Measurements from ENCODE around the gene TSPAN14. TPM values are rescaled to one million over a fixed set of nuclear protein-coding genes. Genes with fewer than 3 reads are reported as not detected.

The TSPAN14 gene
- total and polyA plus RNA-seq, 2 of the 8 experiments (the other 6 are each of a cell fraction or from before 2014, with no cell fraction given), result 47.4 to 57.8 TPM

GRCh38 chr10:80515511-80515910 is 61.4 kb downstream of the TSPAN14 start:
- H3K18ac ChIP-seq (ENCODE audit: extremely low read depth, low read length), result no peak overlapping the region
- POLR2A ChIA-PET (ENCODE audit: partially characterized antibody), result no interaction called here
- H4K91ac ChIP-seq (replicated peaks; ENCODE audit: insufficient read length, low read length), result no peak overlapping the region

More at GRCh38 chr10:80515511-80515910, 61.4 kb downstream of the TSPAN14 start:
- Histone ChIP-seq H3K23me2 (ENCODE audit: low read depth, low read length) (no peaks in the 10 kb centered on the region), H2BK12ac (ENCODE audit: low read depth, low read length) (no peak overlapping the region), H3K4me3 (ENCODE audit: extremely low read depth in 1 of 4, insufficient read depth in 2 of 4, low read depth in 3 of 4, low read length in 4 of 4) (no peak overlapping the region), H2BK5ac (ENCODE audit: low read depth, low read length) (no peak overlapping the region), H2BK20ac (ENCODE audit: low read length) (no peak overlapping the region), H3K27ac (ENCODE audit: low read depth, low read length) (no peak overlapping the region), H2AFZ (ENCODE audit: low read length) (no peak overlapping the region), H3K9ac (replicated peaks in 1 of 4; ENCODE audit: extremely low read depth in 1 of 4, low read depth in 3 of 4, low read length in 3 of 4) (no peak overlapping the region), H3K36me3 (ENCODE audit: control insufficient read depth in 2 of 4, insufficient read depth in 4 of 4, low read length in 3 of 4) (peaks cover 6 to 36% (median 18%) of the 10 kb centered on the region in 4 experiments), H2BK15ac (ENCODE audit: low read length) (no peak overlapping the region), H2BK120ac (replicated peaks; ENCODE audit: low read depth, low read length) (no peak overlapping the region), H3K4ac (replicated peaks; ENCODE audit: insufficient read length, low read depth, low read length) (no peak overlapping the region), H2AK5ac (ENCODE audit: low read depth, low read length) (no peak overlapping the region), H4K5ac (ENCODE audit: insufficient read length, low read depth, low read length) (no peak overlapping the region), H3K79me1 (ENCODE audit: low read depth, low read length) (no peaks in the 10 kb centered on the region), H4K8ac (ENCODE audit: extremely low read depth, insufficient read depth, low read length) (no peak overlapping the region), H3K56ac (replicated peaks; ENCODE audit: insufficient read length, low read depth, low read length) (no peak overlapping the region), H3K9me3 (ENCODE audit: insufficient read depth in 2 of 2, low read depth in 1 of 2, low read length in 1 of 2) (no peaks in the 10 kb centered on the region), H3K23ac (ENCODE audit: insufficient read length) (no peak overlapping the region), H3K4me1 (replicated peaks in 1 of 4; ENCODE audit: control insufficient read depth in 3 of 4, insufficient read depth in 4 of 4, low read length in 3 of 4) (0 out of 7 replicates have a peak, but pooled peaks cover 0 to 2% (median 0%) of the 10 kb centered on the region in 4 experiments), H3K14ac (ENCODE audit: insufficient read length) (no peak overlapping the region), H4K20me1 (replicated peaks in 1 of 2; ENCODE audit: control insufficient read depth in 1 of 2, insufficient read depth in 2 of 2, low read length in 2 of 2) (peaks cover 1 to 3% of the 10 kb centered on the region in 2 experiments), H3K79me2 (ENCODE audit: control insufficient read depth in 1 of 2, insufficient read depth in 2 of 2, low read length in 2 of 2) (no peaks in the 10 kb centered on the region), H3K4me2 (ENCODE audit: insufficient read depth in 1 of 2, low read depth in 2 of 2, low read length in 2 of 2) (no peak overlapping the region), H3K27me3 (replicated peaks in 1 of 4; ENCODE audit: control insufficient read depth in 3 of 4, extremely low read depth in 1 of 4, insufficient read depth in 3 of 4, low read length in 3 of 4) (no peaks in the 10 kb centered on the region)
- FAIRE-seq (no peak), DNase-seq (ENCODE audit: low read depth in 1 of 2, low spot score in 2 of 2) (no peak)
- CTCF ChIA-PET (ENCODE audit: partially characterized antibody), result interaction anchor here (1.0 to 21.9 kb wide), 4 partner anchors 10 to 137 kb away, joined by 3 to 1263 read pairs (median 18); partner anchors contain the start of gene TSPAN14
- WGBS, 2 experiments (ENCODE audit: extremely low coverage in 1 of 2, insufficient coverage in 1 of 2, insufficient read length in 1 of 2, insufficient replicate concordance in 2 of 2, low coverage in 1 of 2, low lambda C conversion rate in 2 of 2, missing lambda C conversion rate in 1 of 2), result 98% methylated on average over 5 of the region's 5 CpGs; no CpG with 5 or more reads in 1 of the 2 experiments
- TF ChIP-seq TAF7 (optimal IDR thresholded peaks at IDR 0.05; ENCODE audit: borderline replicate concordance, low read depth, low read length), result no peak
- TF ChIP-seq SUZ12 (IDR thresholded peaks at IDR 0.05; ENCODE audit: low read length), result no peak
- TF ChIP-seq HDAC6 (IDR thresholded peaks at IDR 0.05; ENCODE audit: low read depth, low read length), result no peak
- no peak for TF ChIP-seq SIN3A (conservative IDR thresholded peaks at IDR 0.05 in 1 of 2, IDR thresholded peaks at IDR 0.05 in 1 of 2; ENCODE audit: low read depth in 1 of 2, low read length in 2 of 2)
- no peak for TF ChIP-seq ASH2L (IDR thresholded peaks at IDR 0.05; ENCODE audit: low read length)
- TF ChIP-seq PHF8 (conservative IDR thresholded peaks at IDR 0.05; ENCODE audit: low read depth, low read length), result no peak
- TF ChIP-seq POLR2AphosphoS5 (IDR thresholded peaks at IDR 0.05; ENCODE audit: low read depth, low read length), result no peak
- TF ChIP-seq CTBP2 (IDR thresholded peaks at IDR 0.05; ENCODE audit: borderline replicate concordance, insufficient read depth, insufficient read length, low read length), result no peak
- no peak for TF ChIP-seq EZH2 (IDR thresholded peaks at IDR 0.05; ENCODE audit: low read depth, low read length, severe bottlenecking)
- TF ChIP-seq JUND (IDR thresholded peaks at IDR 0.05; ENCODE audit: low read length), result no peak
- TF ChIP-seq KDM5A (IDR thresholded peaks at IDR 0.05; ENCODE audit: low read length), result no peak
- TF ChIP-seq JUN (IDR thresholded peaks at IDR 0.05; ENCODE audit: low read depth, low read length), result no peak
- TF ChIP-seq RAD21 (IDR thresholded peaks at IDR 0.05 in 1 of 2, conservative IDR thresholded peaks at IDR 0.05 in 1 of 2; ENCODE audit: low read depth in 2 of 2, low read length in 2 of 2), result no peak
- TF ChIP-seq TCF12 (IDR thresholded peaks at IDR 0.05; ENCODE audit: low read depth, low read length), result no peak
